Umbilical cord (tissue), 2 donors: ENCODE measurements around the gene TMEM63A. TPM values are rescaled to one million over a fixed set of nuclear protein-coding genes. Genes with fewer than 3 reads are reported as not detected.

Experiments used
- DNase-seq: peaks from one replicate; pipeline ENCODE4 v3.0.0-alpha.2; 2015; ENCODE audit warnings: low spot score
- total RNA-seq: library from RNA; depleted of rRNA; stranded (reverse); fragments of >200 nt; gene quantifications from one replicate; pipeline ENCODE4 v1.2.3, GENCODE V29; 2014; ENCODE audit warnings: low replicate concordance; ENCODE audit not compliant: insufficient read depth

The TMEM63A gene
- total RNA-seq, 1 donor from 2014 or later: 15.9 TPM

GRCh38 chr1:225866981-225867380 lies 15.2 kb downstream of the TMEM63A start:
- DNase-seq: no peak

- DNase-seq: no peak
These were observed 15.9 kb downstream of the TMEM63A start for GRCh38 chr1:225866061-225866837.

GRCh38 chr1:225865514-225865913 lies 16.7 kb downstream of the TMEM63A start:
- DNase-seq: no peak

- DNase-seq: peak; percentile 48
These were observed 19.0 kb downstream of the TMEM63A start for GRCh38 chr1:225863167-225863566.

- DNase-seq: no peak
These were observed 19.6 kb downstream of the TMEM63A start for GRCh38 chr1:225862581-225862950.

GRCh38 chr1:225861834-225862580 lies 20.2 kb downstream of the TMEM63A start:
- DNase-seq: no peak

GRCh38 chr1:225860876-225861441 lies 21.2 kb downstream of the TMEM63A start:
- no peak for DNase-seq

- no peak for DNase-seq
These were observed 22.1 kb downstream of the TMEM63A start for GRCh38 chr1:225860107-225860506.

GRCh38 chr1:225859151-225859550 lies 23.0 kb downstream of the TMEM63A start:
- no peak for DNase-seq

- DNase-seq: no peak
These were observed 24.9 kb downstream of the TMEM63A start for GRCh38 chr1:225857256-225857655.

- DNase-seq: no peak
These were observed 26.5 kb downstream of the TMEM63A start for GRCh38 chr1:225855503-225856300.

- DNase-seq: no peak
These were observed 28.7 kb downstream of the TMEM63A start for GRCh38 chr1:225853441-225853840.

- DNase-seq: no peak
These were observed 29.6 kb downstream of the TMEM63A start for GRCh38 chr1:225852413-225853124.

- no peak for DNase-seq
These were observed 30.4 kb downstream of the TMEM63A start for GRCh38 chr1:225851805-225852204.

- no peak for DNase-seq
These were observed 31.8 kb downstream of the TMEM63A start for GRCh38 chr1:225850370-225850769.

- no peak for DNase-seq
These were observed 32.3 kb downstream of the TMEM63A start for GRCh38 chr1:225849925-225850324.

- no peak for DNase-seq
These were observed 33.9 kb downstream of the TMEM63A start for GRCh38 chr1:225848030-225848955.

- DNase-seq: no peak
These were observed 34.6 kb downstream of the TMEM63A start for GRCh38 chr1:225847610-225848009.

GRCh38 chr1:225846331-225847310 lies 35.6 kb downstream of the TMEM63A start:
- no peak for DNase-seq
